ENCODE results near the gene STX10. TPM values are rescaled to one million over a fixed set of nuclear protein-coding genes. Genes with fewer than 3 reads are reported as not detected.
A peak's percentile ranks its signal among the peaks of the same experiment; 100 is the strongest.

STX10 gene
- polyA plus RNA-seq, 1 of the 3 experiments (the other 2 are of a cell fraction): 163 TPM

GRCh38 chr19:13102416-13102665 is 47.8 kb downstream of the STX10 start:
- no peaks in the 10 kb centered on the region for H4K20me1 ChIP-seq (ENCODE audit: insufficient read depth)
- no peaks in the 10 kb centered on the region for H3K9me3 ChIP-seq
- H3K27me3 ChIP-seq (ENCODE audit: insufficient read depth): no peaks in the 10 kb centered on the region
- peak overlapping the region; percentile 81 for H3K4me2 ChIP-seq
- H3K9me2 ChIP-seq: no peaks in the 10 kb centered on the region
- peaks cover 0 to 15% of the 10 kb centered on the region in 2 experiments for H3K36me3 ChIP-seq (replicated peaks in 1 of 2; ENCODE audit: control insufficient read depth in 1 of 2, insufficient read depth in 2 of 2, low read length in 1 of 2)
- WGBS (ENCODE audit: low lambda C conversion rate): 20% methylated on average over 1 of the region's 7 CpGs
- CTCF ChIA-PET: interaction anchor here (0.7 to 9.5 kb wide), 4 partner anchors 9 to 137 kb away, joined by 3 to 76 read pairs (median 11); no protein-coding TSS in a partner anchor
- peak overlapping the region; percentile 42 to 51 for H3K4me3 ChIP-seq (ENCODE audit: low read depth in 2 of 2, low read length in 1 of 2)
- peaks cover 5% of the 10 kb centered on the region for H3F3A ChIP-seq (replicated peaks; ENCODE audit: insufficient read depth)
- peaks cover 0 to 24% of the 10 kb centered on the region in 2 experiments; a peak in 3 of 4 replicates for H3K4me1 ChIP-seq (ENCODE audit: control insufficient read depth in 1 of 2, insufficient read depth in 2 of 2, low read depth in 1 of 2, low read length in 1 of 2)
- no peak for TF ChIP-seq RFX5 (IDR thresholded peaks at IDR 0.05; ENCODE audit: low read length)
- peak; percentile 84 for TF ChIP-seq ZBTB33 (IDR thresholded peaks at IDR 0.05; ENCODE audit: borderline replicate concordance, low read depth)
- TF ChIP-seq POLR2AphosphoS5 (IDR thresholded peaks at IDR 0.05; ENCODE audit: low read depth, low read length): no peak
- peak; percentile 98 for TF ChIP-seq CHD2 (IDR thresholded peaks at IDR 0.05; ENCODE audit: low read length, partially characterized antibody)
- H3K27ac ChIP-seq (ENCODE audit: low read depth in 2 of 2, low read length in 1 of 2): peak overlapping the region; percentile 40 to 92
- DNase-seq: no peak
- H3K79me2 ChIP-seq (ENCODE audit: insufficient read depth): peaks cover 12% of the 10 kb centered on the region; the same call in 1 of the 2 replicates
- peak overlapping the region; percentile 71 for H3K9ac ChIP-seq
- peak overlapping the region; percentile 32; the same call in 1 of the 2 replicates for H2AFZ ChIP-seq (ENCODE audit: low read depth)
- POLR2A ChIA-PET: no interaction called here

GRCh38 chr19:13101590-13102415 is 48.4 kb downstream of the STX10 start:
- Histone ChIP-seq H3K4me3 (ENCODE audit: low read depth in 2 of 2, low read length in 1 of 2) (peak overlapping the region; percentile 42 to 51), H2AFZ (ENCODE audit: low read depth) (peak overlapping the region; percentile 32; the same call in 1 of the 2 replicates), H3K79me2 (ENCODE audit: insufficient read depth) (peaks cover 12% of the 10 kb centered on the region; the same call in 1 of the 2 replicates), H3K27me3 (ENCODE audit: insufficient read depth) (no peaks in the 10 kb centered on the region), H3K9me2 (no peaks in the 10 kb centered on the region), H3K9me3 (no peaks in the 10 kb centered on the region), H3K27ac (ENCODE audit: low read depth in 2 of 2, low read length in 1 of 2) (peak overlapping the region; percentile 40 to 92; a peak in 3 of 4 replicates), H3K36me3 (replicated peaks in 1 of 2; ENCODE audit: control insufficient read depth in 1 of 2, insufficient read depth in 2 of 2, low read length in 1 of 2) (peaks cover 0 to 17% of the 10 kb centered on the region in 2 experiments), H3K4me1 (ENCODE audit: control insufficient read depth in 1 of 2, insufficient read depth in 2 of 2, low read depth in 1 of 2, low read length in 1 of 2) (peaks cover 0 to 24% of the 10 kb centered on the region in 2 experiments; a peak in 3 of 4 replicates), H3F3A (replicated peaks; ENCODE audit: insufficient read depth) (peaks cover 5% of the 10 kb centered on the region), H4K20me1 (ENCODE audit: insufficient read depth) (no peaks in the 10 kb centered on the region), H3K4me2 (peak overlapping the region; percentile 81), H3K9ac (peak overlapping the region; percentile 71)
- TF ChIP-seq POLR2AphosphoS5 (IDR thresholded peaks at IDR 0.05; ENCODE audit: low read depth, low read length) (no peak), REST (IDR thresholded peaks at IDR 0.05; ENCODE audit: low read depth, low read length) (no peak), FOXJ3 (CRISPR knock-in tag; IDR thresholded peaks at IDR 0.05) (no peak), NRF1 (IDR thresholded peaks at IDR 0.05; ENCODE audit: low read depth, low read length) (no peak), CHD2 (IDR thresholded peaks at IDR 0.05; ENCODE audit: low read length, partially characterized antibody) (no peak), SMC3 (IDR thresholded peaks at IDR 0.05; ENCODE audit: low read depth, low read length) (no peak), RFX5 (IDR thresholded peaks at IDR 0.05; ENCODE audit: low read length) (no peak), TCF12 (IDR thresholded peaks at IDR 0.05) (no peak), GATA2 (CRISPR knock-in tag; IDR thresholded peaks at IDR 0.05) (no peak)
- POLR2A ChIA-PET: no interaction called here
- CTCF ChIA-PET: interaction anchor here (0.7 to 9.5 kb wide), 12 partner anchors 9 to 220 kb away, joined by 3 to 76 read pairs (median 3); partner anchors contain the start of gene DNASE2
- DNase-seq: no peak
- 90% methylated on average over 7 of the region's 7 CpGs for WGBS (ENCODE audit: low lambda C conversion rate)
